Smooth muscle cell (in vitro differentiated cells): ENCODE results near the gene LRRC8E. TPM values are rescaled to one million over a fixed set of nuclear protein-coding genes. Genes with fewer than 3 reads are reported as not detected.

Source experiments
- DNase-seq: peaks from one replicate; lab custom pipeline; 2025; ENCODE audit not compliant: unreplicated experiment; lab: John Stamatoyannopoulos, UW
- H2AFZ ChIP-seq: fragments of 200-600 bp; sonication (generic); 2 replicates; pipeline ENCODE4 v1.6.0; 2016; ENCODE audit warnings: antibody characterized with exemption, low read depth, mild to moderate bottlenecking
- H3F3A ChIP-seq: fragments of 200-600 bp; sonication (generic); 2 replicates; pipeline ENCODE4 v1.6.0; 2017; ENCODE audit warnings: antibody characterized with exemption, low read depth
- H3K27ac ChIP-seq: fragments of 200-600 bp; sonication (generic); 2 replicates; pipeline ENCODE4 v1.5.1; 2016; ENCODE audit warnings: low read depth, mild to moderate bottlenecking
- H3K27me3 ChIP-seq: fragments of 200-600 bp; sonication (generic); 2 replicates; pipeline ENCODE4 v1.6.1; 2016; ENCODE audit warnings: low read depth, mild to moderate bottlenecking
- H3K36me3 ChIP-seq: fragments of 200-600 bp; sonication (generic); 2 replicates; pipeline ENCODE4 v1.5.1; 2016; ENCODE audit warnings: low read depth
- H3K4me1 ChIP-seq: fragments of 200-600 bp; sonication (generic); 2 replicates; pipeline ENCODE4 v1.5.1; 2016; ENCODE audit warnings: low read depth
- H3K4me2 ChIP-seq: fragments of 200-600 bp; sonication (generic); 2 replicates; pipeline ENCODE4 v1.6.0; 2016; ENCODE audit warnings: mild to moderate bottlenecking
- H3K4me3 ChIP-seq: fragments of 200-600 bp; sonication (generic); 2 replicates; pipeline ENCODE4 v1.5.1; 2016; ENCODE audit warnings: mild to moderate bottlenecking
- H3K79me2 ChIP-seq: fragments of 200-600 bp; sonication (generic); 2 replicates; pipeline ENCODE4 v1.6.0; 2016; ENCODE audit warnings: low read depth, mild to moderate bottlenecking
- H3K9ac ChIP-seq: fragments of 200-600 bp; sonication (generic); 2 replicates; pipeline ENCODE4 v1.6.0; 2016; ENCODE audit warnings: low read depth
- H3K9me3 ChIP-seq: fragments of 200-600 bp; sonication (generic); replicated peaks from 2 replicates; pipeline ENCODE4 v1.5.1; 2016; ENCODE audit warnings: low read depth
- H4K20me1 ChIP-seq: fragments of 200-600 bp; sonication (generic); 2 replicates; pipeline ENCODE4 v1.6.0; 2016; ENCODE audit warnings: low read depth
- WGBS: methylation state at CpG from one replicate; pipeline ENCODE4 v1.1.7; 2016; ENCODE audit warnings: low lambda C conversion rate; 5-methylcytosine and 5-hydroxymethylcytosine counted together
- polyA plus RNA-seq: library from polyadenylated mRNA; unstranded; fragments of >200 nt; fragmentation: Nextera tagmentation; extraction: Ambion mirVana; gene quantifications from 2 replicates; pipeline ENCODE4 v1.2.1, GENCODE V29; 2016
- total RNA-seq: library from RNA; depleted of rRNA; stranded (reverse); fragments of >200 nt; gene quantifications from 2 replicates; pipeline ENCODE4 v1.2.3, GENCODE V29; 2014
- TF ChIP-seq, protein P1 (sequence below): fragments of 200-600 bp; sonication (generic); IDR thresholded peaks from 2 replicates; pipeline ENCODE4 v1.5.1; 2017; ENCODE audit warnings: borderline replicate concordance, mild to moderate bottlenecking, antibody characterized with exemption; ENCODE audit not compliant: insufficient read depth, poor library complexity, severe bottlenecking

The LRRC8E gene
- total and polyA plus RNA-seq, 2 experiments from 2014 or later: 7.4 to 7.8 TPM

DNA sequence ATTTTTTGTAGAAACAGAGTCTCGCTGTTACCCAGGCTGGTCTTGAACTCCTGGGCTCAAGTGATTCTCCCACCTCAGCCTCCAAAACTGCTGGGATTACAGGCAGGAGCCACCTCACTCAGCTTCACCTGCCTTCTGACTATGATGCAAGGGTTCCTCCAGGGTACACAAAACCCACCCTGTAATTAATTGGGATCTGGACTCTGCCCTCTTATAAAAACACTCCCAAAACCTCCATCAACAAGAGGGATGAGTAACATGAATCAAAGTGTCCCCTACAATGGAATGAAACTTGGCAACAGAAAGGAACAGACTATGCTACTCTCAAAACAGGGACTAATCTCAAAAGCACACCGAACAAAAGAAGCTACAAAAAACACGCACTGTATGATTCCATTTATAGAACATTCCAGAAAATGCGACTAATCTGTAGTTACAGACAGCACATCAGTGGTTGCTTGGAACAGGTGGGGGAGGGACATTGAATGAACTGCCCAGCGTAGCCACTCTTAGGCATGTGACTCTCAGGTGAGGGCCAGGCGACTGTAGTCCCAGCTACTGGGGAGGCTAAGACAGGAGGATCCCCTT is 11.0 kb upstream of the LRRC8E start:
- no peak overlapping the region for H3K9ac ChIP-seq
- no peaks in the 10 kb centered on the region for H3K79me2 ChIP-seq
- H3K4me2 ChIP-seq: no peak overlapping the region
- H4K20me1 ChIP-seq: no peaks in the 10 kb centered on the region
- 87% methylated on average over 6 of the region's 6 CpGs for WGBS
- H2AFZ ChIP-seq: no peak overlapping the region
- peaks cover 2% of the 10 kb centered on the region for H3K4me1 ChIP-seq
- H3F3A ChIP-seq: no peaks in the 10 kb centered on the region
- H3K27me3 ChIP-seq: peaks cover 34% of the 10 kb centered on the region
- H3K27ac ChIP-seq: no peak overlapping the region
- DNase-seq: no peak
- H3K4me3 ChIP-seq: no peak overlapping the region
- H3K36me3 ChIP-seq: no peaks in the 10 kb centered on the region
- TF ChIP-seq, protein P1, sequence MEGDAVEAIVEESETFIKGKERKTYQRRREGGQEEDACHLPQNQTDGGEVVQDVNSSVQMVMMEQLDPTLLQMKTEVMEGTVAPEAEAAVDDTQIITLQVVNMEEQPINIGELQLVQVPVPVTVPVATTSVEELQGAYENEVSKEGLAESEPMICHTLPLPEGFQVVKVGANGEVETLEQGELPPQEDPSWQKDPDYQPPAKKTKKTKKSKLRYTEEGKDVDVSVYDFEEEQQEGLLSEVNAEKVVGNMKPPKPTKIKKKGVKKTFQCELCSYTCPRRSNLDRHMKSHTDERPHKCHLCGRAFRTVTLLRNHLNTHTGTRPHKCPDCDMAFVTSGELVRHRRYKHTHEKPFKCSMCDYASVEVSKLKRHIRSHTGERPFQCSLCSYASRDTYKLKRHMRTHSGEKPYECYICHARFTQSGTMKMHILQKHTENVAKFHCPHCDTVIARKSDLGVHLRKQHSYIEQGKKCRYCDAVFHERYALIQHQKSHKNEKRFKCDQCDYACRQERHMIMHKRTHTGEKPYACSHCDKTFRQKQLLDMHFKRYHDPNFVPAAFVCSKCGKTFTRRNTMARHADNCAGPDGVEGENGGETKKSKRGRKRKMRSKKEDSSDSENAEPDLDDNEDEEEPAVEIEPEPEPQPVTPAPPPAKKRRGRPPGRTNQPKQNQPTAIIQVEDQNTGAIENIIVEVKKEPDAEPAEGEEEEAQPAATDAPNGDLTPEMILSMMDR: no peak
- H3K9me3 ChIP-seq: no peaks in the 10 kb centered on the region

DNA sequence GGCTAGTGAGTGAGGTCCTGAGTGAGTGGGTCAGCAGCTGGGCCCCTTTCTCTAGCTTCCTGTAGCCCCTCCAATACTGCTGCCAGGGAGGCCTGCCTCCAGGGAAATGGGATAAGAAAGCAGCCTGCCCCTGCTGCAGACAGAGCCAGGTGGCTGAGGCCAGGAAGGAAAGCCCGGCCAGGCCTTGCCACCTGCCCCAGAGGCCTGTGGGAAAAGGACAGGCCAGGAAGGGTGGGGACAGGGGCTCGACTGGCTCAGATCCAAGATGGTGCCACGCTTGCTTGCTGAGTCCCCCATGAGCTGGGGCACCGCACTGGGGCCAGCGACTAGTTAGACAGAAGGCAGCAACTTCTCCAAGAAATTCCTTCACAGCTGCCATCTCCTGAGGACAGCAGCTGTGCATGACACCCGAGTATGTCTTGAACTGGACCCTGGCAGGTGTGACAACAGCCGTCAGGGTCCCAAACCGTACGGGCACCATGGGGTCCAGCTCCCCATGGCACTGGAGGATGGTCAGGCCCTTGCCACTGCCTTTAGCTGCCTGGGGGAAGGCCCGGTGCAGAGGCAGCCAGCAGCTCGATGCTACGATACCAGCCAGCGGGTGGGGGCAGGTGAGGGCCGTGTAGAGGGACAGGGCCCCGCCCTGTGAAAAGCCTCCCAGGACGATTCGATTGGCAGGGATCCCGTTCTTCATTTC is 9.1 kb upstream of the LRRC8E start:
- no peak overlapping the region for H3K4me2 ChIP-seq
- H4K20me1 ChIP-seq: no peaks in the 10 kb centered on the region
- no peaks in the 10 kb centered on the region for H3K4me1 ChIP-seq
- whole genome bisulfite sequencing: 90% methylated on average over 17 of the region's 18 CpGs
- H3K4me3 ChIP-seq: no peak overlapping the region
- peaks cover 15% of the 10 kb centered on the region for H3K27me3 ChIP-seq
- H3F3A ChIP-seq: no peaks in the 10 kb centered on the region
- H3K36me3 ChIP-seq: no peaks in the 10 kb centered on the region
- no peak for DNase-seq
- H2AFZ ChIP-seq: no peak overlapping the region
- H3K9me3 ChIP-seq: no peaks in the 10 kb centered on the region
- H3K9ac ChIP-seq: no peak overlapping the region
- no peak overlapping the region for H3K27ac ChIP-seq
- H3K79me2 ChIP-seq: no peaks in the 10 kb centered on the region
- TF ChIP-seq, protein P1: no peak

DNA sequence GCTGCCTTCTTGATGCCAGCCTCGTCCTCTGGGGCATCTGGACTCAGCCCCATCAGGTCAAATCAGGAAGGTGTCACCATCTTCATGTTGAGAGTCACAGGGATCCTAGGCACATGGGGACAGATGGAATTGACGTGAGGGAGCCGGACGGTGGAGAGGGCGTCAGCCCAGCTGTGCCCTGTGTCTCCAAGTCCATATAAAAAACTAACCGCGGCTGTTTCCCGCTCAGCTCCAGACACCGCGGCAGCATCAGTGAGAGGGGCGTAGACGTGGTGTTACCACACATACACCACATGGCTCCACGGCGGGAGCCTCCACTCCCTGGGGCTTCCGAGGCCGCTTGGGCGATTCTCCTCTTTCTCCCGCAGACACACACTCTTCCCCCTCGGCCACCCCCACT is 8.5 kb upstream of the LRRC8E start:
- 94% methylated on average over 19 of the region's 19 CpGs for WGBS
- no peaks in the 10 kb centered on the region for H3K4me1 ChIP-seq
- no peaks in the 10 kb centered on the region for H3K9me3 ChIP-seq
- H3F3A ChIP-seq: no peaks in the 10 kb centered on the region
- H4K20me1 ChIP-seq: no peaks in the 10 kb centered on the region
- no peak for DNase-seq
- TF ChIP-seq, protein P1: no peak
- no peak overlapping the region for H2AFZ ChIP-seq
- H3K4me2 ChIP-seq: no peak overlapping the region
- H3K4me3 ChIP-seq: no peak overlapping the region
- no peaks in the 10 kb centered on the region for H3K36me3 ChIP-seq
- H3K27ac ChIP-seq: no peak overlapping the region
- H3K9ac ChIP-seq: no peak overlapping the region
- H3K27me3 ChIP-seq: peaks cover 9% of the 10 kb centered on the region
- H3K79me2 ChIP-seq: no peaks in the 10 kb centered on the region

DNA sequence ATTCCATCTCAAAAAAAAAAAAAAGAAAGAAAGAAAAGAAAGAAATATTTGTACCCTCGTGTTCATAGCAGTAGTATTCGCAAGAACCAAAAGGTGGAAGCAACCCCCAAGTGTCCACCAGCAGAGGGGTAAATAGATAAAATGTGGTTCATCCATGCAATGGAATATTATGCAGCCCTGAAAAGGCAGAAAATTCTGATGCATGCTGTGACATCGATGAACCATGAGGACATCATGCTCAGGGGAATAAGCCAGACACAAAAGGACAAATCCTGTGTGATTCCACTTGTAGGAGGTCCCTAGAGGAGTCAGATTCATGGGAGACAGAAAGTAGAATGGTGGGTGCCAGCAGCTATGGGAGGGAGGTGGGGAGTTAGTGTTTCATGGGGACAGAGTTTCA is 6.4 kb upstream of the LRRC8E start:
- TF ChIP-seq, protein P1: no peak
- Histone ChIP-seq H3K27me3 (no peaks in the 10 kb centered on the region), H3K36me3 (no peaks in the 10 kb centered on the region), H3K4me2 (no peak overlapping the region), H2AFZ (no peak overlapping the region), H3K9ac (no peak overlapping the region), H3K79me2 (no peaks in the 10 kb centered on the region), H3K9me3 (no peaks in the 10 kb centered on the region), H3K27ac (no peak overlapping the region), H3F3A (no peaks in the 10 kb centered on the region), H3K4me1 (no peaks in the 10 kb centered on the region), H3K4me3 (no peak overlapping the region), H4K20me1 (no peaks in the 10 kb centered on the region)
- WGBS: 97% methylated on average over 3 of the region's 3 CpGs
- no peak for DNase-seq
